ENCODE results near the gene HLF.

GRCh38 chr17:55269894-55270293 is 5.1 kb downstream of the HLF start:
- TF ChIP-seq CTCF (conservative IDR thresholded peaks at IDR 0.05 in 1 of 2, IDR thresholded peaks at IDR 0.05 in 1 of 2; ENCODE audit: extremely low read depth in 1 of 2, insufficient read depth in 1 of 2, low read depth in 1 of 2, low read length in 2 of 2) (no peak), EZH2 (IDR thresholded peaks at IDR 0.05; ENCODE audit: borderline replicate concordance, low read length) (no peak)

Data from mammary epithelial cell (primary cell).